Testis (tissue), 3 donors: ENCODE results near the gene BLOC1S6. TPM values are rescaled to one million over a fixed set of nuclear protein-coding genes. Genes with fewer than 3 reads are reported as not detected.

Experiments used
- DNase-seq: peaks from one replicate; pipeline ENCODE4 v3.0.0-alpha.2; 2019
- H3K27ac ChIP-seq, 2 donors: fragments of 200-600 bp; sonication (generic); one replicate each; pipeline ENCODE4 v1.5.1; 2019
- H3K27me3 ChIP-seq: fragments of 200-600 bp; sonication (generic); one replicate; pipeline ENCODE4 v1.5.1; 2019
- H3K36me3 ChIP-seq: fragments of 200-600 bp; sonication (generic); one replicate; pipeline ENCODE4 v1.5.1; 2017; ENCODE audit warnings: low read depth; ENCODE audit errors: missing control alignments
- H3K4me1 ChIP-seq: fragments of 200-600 bp; sonication (generic); one replicate; pipeline ENCODE4 v1.5.1; 2019
- H3K4me3 ChIP-seq, 2 donors: fragments of 200-600 bp; sonication (generic); one replicate each; pipeline ENCODE4 v1.5.1; 2017 to 2019
- H3K9me3 ChIP-seq: fragments of 200-600 bp; sonication (generic); one replicate; pipeline ENCODE4 v1.5.1; 2017
- CTCF ChIP-seq, 3 experiments: fragments of 450-650 bp in 2 of 3; fragments of 200-600 bp in 1 of 3; sonication (generic) in 1 of 3; IDR thresholded peaks; one replicate each; pipeline ENCODE4 v1.5.1; 2016 to 2019; ENCODE audit warnings: antibody characterized with exemption in 3 of 3, mild to moderate bottlenecking in 2 of 3, moderate library complexity in 1 of 3
- POLR2A ChIP-seq: fragments of 450-650 bp; IDR thresholded peaks from one replicate; pipeline ENCODE4 v1.6.1; 2017; ENCODE audit warnings: antibody characterized with exemption, mild to moderate bottlenecking, moderate library complexity
- WGBS, 2 donors: methylation state at CpG; one replicate each; pipeline ENCODE4 v1.1.5; 2018; 5-methylcytosine and 5-hydroxymethylcytosine counted together
- intact Hi-C: fragments of 100-400 bp; cut with DNase I; formaldehyde crosslinking; loops from one replicate; pipeline ENCODE4 v1.15.1; 2023; ENCODE audit warnings: low total_unique reads
- polyA plus RNA-seq: library from polyadenylated mRNA; stranded (reverse); fragments of 350-450 nt; fragmentation: Illumina TruSeq; extraction: RNeasy Lipid Tissue Mini Kit (QIAGEN cat#74804); gene quantifications from one replicate; pipeline ENCODE4 v1.2.3, GENCODE V29; 2014; ENCODE audit warnings: low read depth, low replicate concordance; ENCODE audit not compliant: insufficient read depth
- total RNA-seq, 2 donors: library from RNA; depleted of rRNA; stranded (reverse); fragments of >200 nt; gene quantifications; one replicate each; pipeline ENCODE4 v1.2.3, GENCODE V29; 2016

Gene BLOC1S6
- total and polyA plus RNA-seq, 3 donors from 2014 or later = 29.1 to 49.7 (median 45.3) TPM

GRCh38 chr15:45611305-45611704 lies 24.1 kb downstream of the BLOC1S6 start:
- no peak for DNase-seq
- 28 to 45% methylated on average over 4 of the region's 4 CpGs for WGBS, 2 donors
- Histone ChIP-seq H3K36me3 (no peaks in the 10 kb centered on the region), H3K4me3 (no peak overlapping the region), H3K27me3 (no peaks in the 10 kb centered on the region), H3K27ac (no peak overlapping the region), H3K4me1 (no peaks in the 10 kb centered on the region), H3K9me3 (no peaks in the 10 kb centered on the region)
- intact Hi-C loops = no loop called here
- TF ChIP-seq CTCF (IDR thresholded peaks at IDR 0.05) (peak; percentile 15 to 51 (median 23)), POLR2A (no peak)

- TF ChIP-seq CTCF (IDR thresholded peaks at IDR 0.05) (no peak), POLR2A (no peak)
- Histone ChIP-seq H3K4me1 (no peaks in the 10 kb centered on the region), H3K4me3 (no peak overlapping the region), H3K36me3 (no peaks in the 10 kb centered on the region), H3K27ac (no peak overlapping the region), H3K9me3 (no peaks in the 10 kb centered on the region), H3K27me3 (no peaks in the 10 kb centered on the region)
- intact Hi-C loops = no loop called here
- WGBS, 2 donors = 42 to 86% methylated on average over 1 of the region's 1 CpG
- DNase-seq = no peak
Observed at GRCh38 chr15:45612790-45613415, 25.7 kb downstream of the BLOC1S6 start.

- DNase-seq = no peak
- H3K4me3 ChIP-seq = no peak overlapping the region
- WGBS, 2 donors = 78 to 92% methylated on average over 3 of the region's 3 CpGs
- no peaks in the 10 kb centered on the region for H3K4me1 ChIP-seq
- TF ChIP-seq CTCF (IDR thresholded peaks at IDR 0.05) (no peak), POLR2A (no peak)
- H3K9me3 ChIP-seq = no peaks in the 10 kb centered on the region
- intact Hi-C loops = no loop called here
- H3K36me3 ChIP-seq = no peaks in the 10 kb centered on the region
- no peaks in the 10 kb centered on the region for H3K27me3 ChIP-seq
- no peak overlapping the region for H3K27ac ChIP-seq
Observed at GRCh38 chr15:45616901-45617323, 29.7 kb downstream of the BLOC1S6 start.

GRCh38 chr15:45618813-45619212 lies 31.6 kb downstream of the BLOC1S6 start:
- no peaks in the 10 kb centered on the region for H3K9me3 ChIP-seq
- DNase-seq = no peak
- intact Hi-C loops = no loop called here
- no peaks in the 10 kb centered on the region for H3K27me3 ChIP-seq
- H3K27ac ChIP-seq = no peak overlapping the region
- no peak overlapping the region for H3K4me3 ChIP-seq
- no peaks in the 10 kb centered on the region for H3K4me1 ChIP-seq
- WGBS, 2 donors = 81% methylated on average over 5 of the region's 5 CpGs
- no peaks in the 10 kb centered on the region for H3K36me3 ChIP-seq
- no peak for TF ChIP-seq CTCF (IDR thresholded peaks at IDR 0.05)
- no peak for TF ChIP-seq POLR2A

GRCh38 chr15:45628136-45628535 lies 41.0 kb downstream of the BLOC1S6 start:
- Histone ChIP-seq H3K27me3 (no peaks in the 10 kb centered on the region), H3K4me3 (no peak overlapping the region), H3K27ac (no peak overlapping the region), H3K36me3 (no peaks in the 10 kb centered on the region), H3K9me3 (no peaks in the 10 kb centered on the region), H3K4me1 (no peaks in the 10 kb centered on the region)
- intact Hi-C loops = no loop called here
- no peak for DNase-seq
- no peak for TF ChIP-seq CTCF (IDR thresholded peaks at IDR 0.05)
- no peak for TF ChIP-seq POLR2A
- 86 to 97% methylated on average over 7 of the region's 7 CpGs for WGBS, 2 donors
